HEK293 (cell line): ENCODE results near the gene EXD2.

Experiments
- CTCF ChIA-PET: fragments of 350-600 bp; formaldehyde crosslinking; extraction: SDS; loops from one replicate; lab custom pipeline; 2021; ENCODE audit warnings: antibody characterized with exemption; lab: Yijun Ruan, JAX
- POLR2A ChIA-PET: fragments of 300-600 bp; formaldehyde crosslinking; extraction: SDS; loops from one replicate; lab custom pipeline; 2020; ENCODE audit warnings: antibody characterized with exemption, inconsistent platforms; lab: Yijun Ruan, JAX
- H3K27ac ChIP-seq: fragments of 200-500 bp; sonication (Bioruptor generic); 2 replicates; pipeline ENCODE4 v1.5.1; 2014; ENCODE audit warnings: low read depth, low read length, control low read depth, inconsistent platforms; ENCODE audit errors: extremely low read depth
- H3K36me3 ChIP-seq, 2 experiments: fragments of 200-500 bp in 1 of 2; sonication (Bioruptor generic) in 1 of 2; 1 replicate in 1 of 2; 2 replicates in 1 of 2; pipeline ENCODE4 v1.5.1; 2014 to 2017; ENCODE audit warnings: inconsistent platforms in 2 of 2, low read length in 2 of 2; ENCODE audit not compliant: control insufficient read depth in 2 of 2, insufficient read depth in 1 of 2
- H3K4me1 ChIP-seq: fragments of 200-500 bp; sonication (Bioruptor generic); 2 replicates; pipeline ENCODE4 v1.5.1; 2014; ENCODE audit warnings: mild to moderate bottlenecking, low read length, inconsistent platforms; ENCODE audit not compliant: control insufficient read depth, insufficient read depth
- H3K4me3 ChIP-seq: 2 replicates; pipeline ENCODE4 v1.5.1; 2011; ENCODE audit warnings: low read depth, mild to moderate bottlenecking, control low read depth, low read length, moderate library complexity
- H3K9me3 ChIP-seq: fragments of 200-500 bp; sonication (Bioruptor generic); 2 replicates; pipeline ENCODE4 v1.5.1; 2014; ENCODE audit warnings: low read depth, low read length, inconsistent platforms; ENCODE audit not compliant: control insufficient read depth, insufficient read depth
- FEZF1 ChIP-seq: fragments of 450-650 bp; formaldehyde crosslinking; IDR thresholded peaks from 2 replicates; pipeline ENCODE4 v1.5.1; 2016; ENCODE audit warnings: missing biosample characterization, missing genetic modification characterization
- GLI4 ChIP-seq: fragments of 450-650 bp; formaldehyde crosslinking; IDR thresholded peaks from 2 replicates; pipeline ENCODE4 v1.5.1; 2016; ENCODE audit warnings: missing biosample characterization, missing genetic modification characterization
- IKZF3 ChIP-seq: fragments of 450-650 bp; IDR thresholded peaks from 2 replicates; pipeline ENCODE4 v1.5.0; 2018; ENCODE audit warnings: missing biosample characterization, mild to moderate bottlenecking, missing genetic modification characterization, moderate library complexity
- KLF9 ChIP-seq: fragments of 450-650 bp; formaldehyde crosslinking; IDR thresholded peaks from 2 replicates; pipeline ENCODE4 v1.5.1; 2016; ENCODE audit warnings: missing biosample characterization, missing genetic modification characterization, low read depth
- MEIS1 ChIP-seq: sonication (generic); formaldehyde crosslinking; IDR thresholded peaks from 2 replicates; pipeline ENCODE4 v1.8.1; 2022; ENCODE audit warnings: missing genetic modification reagents, mild to moderate bottlenecking, borderline replicate concordance
- MYNN ChIP-seq: fragments of 450-650 bp; formaldehyde crosslinking; IDR thresholded peaks from 2 replicates; pipeline ENCODE4 v1.5.1; 2016; ENCODE audit warnings: missing biosample characterization, missing genetic modification characterization, borderline replicate concordance
- OSR2 ChIP-seq: fragments of 450-650 bp; formaldehyde crosslinking; IDR thresholded peaks from 2 replicates; pipeline ENCODE4 v1.5.1; 2016; ENCODE audit warnings: missing biosample characterization, missing genetic modification characterization
- ZBTB20 ChIP-seq: fragments of 450-650 bp; formaldehyde crosslinking; IDR thresholded peaks from 2 replicates; pipeline ENCODE4 v1.5.1; 2016; ENCODE audit warnings: missing biosample characterization, missing genetic modification characterization
- ZBTB26 ChIP-seq: fragments of 450-650 bp; formaldehyde crosslinking; optimal IDR thresholded peaks from 2 replicates; pipeline ENCODE3; 2016; ENCODE audit warnings: missing biosample characterization, mild to moderate bottlenecking, missing genetic modification characterization
- ZBTB48 ChIP-seq: fragments of 450-650 bp; formaldehyde crosslinking; IDR thresholded peaks from 2 replicates; pipeline ENCODE4 v1.5.1; 2016; ENCODE audit warnings: missing biosample characterization, missing genetic modification characterization
- ZFP3 ChIP-seq: fragments of 450-650 bp; formaldehyde crosslinking; IDR thresholded peaks from 2 replicates; pipeline ENCODE4 v1.5.1; 2016; ENCODE audit warnings: low read depth, missing biosample characterization, missing genetic modification characterization
- ZFP69B ChIP-seq: fragments of 450-650 bp; formaldehyde crosslinking; IDR thresholded peaks from 2 replicates; pipeline ENCODE4 v1.5.1; 2016; ENCODE audit warnings: missing biosample characterization, missing genetic modification characterization
- ZIC2 ChIP-seq: fragments of 450-650 bp; formaldehyde crosslinking; IDR thresholded peaks from 2 replicates; pipeline ENCODE4 v1.5.1; 2016; ENCODE audit warnings: missing biosample characterization, missing genetic modification characterization
- ZNF174 ChIP-seq: fragments of 450-650 bp; formaldehyde crosslinking; IDR thresholded peaks from 2 replicates; pipeline ENCODE4 v1.5.0; 2017; ENCODE audit warnings: missing biosample characterization, mild to moderate bottlenecking, missing genetic modification characterization
- ZNF335 ChIP-seq: fragments of 450-650 bp; formaldehyde crosslinking; conservative IDR thresholded peaks from 2 replicates; pipeline ENCODE4 v1.5.1; 2016; ENCODE audit warnings: missing biosample characterization, missing genetic modification characterization
- ZNF350 ChIP-seq: fragments of 450-650 bp; formaldehyde crosslinking; IDR thresholded peaks from 2 replicates; pipeline ENCODE4 v1.5.0; 2017; ENCODE audit warnings: missing biosample characterization, mild to moderate bottlenecking, missing genetic modification characterization
- ZNF366 ChIP-seq: fragments of 450-650 bp; formaldehyde crosslinking; conservative IDR thresholded peaks from 2 replicates; pipeline ENCODE4 v1.5.1; 2016; ENCODE audit warnings: missing biosample characterization, missing genetic modification characterization
- ZNF560 ChIP-seq: fragments of 450-650 bp; formaldehyde crosslinking; IDR thresholded peaks from 2 replicates; pipeline ENCODE4 v1.5.1; 2017; ENCODE audit warnings: missing biosample characterization, missing genetic modification characterization, borderline replicate concordance
- ZNF792 ChIP-seq: fragments of 450-650 bp; formaldehyde crosslinking; IDR thresholded peaks from 2 replicates; pipeline ENCODE4 v1.5.1; 2016; ENCODE audit warnings: missing biosample characterization, missing genetic modification characterization
- TF ChIP-seq, protein P1 (sequence below): fragments of 450-650 bp; formaldehyde crosslinking; IDR thresholded peaks from 2 replicates; pipeline ENCODE4 v1.5.1; 2016; ENCODE audit warnings: missing biosample characterization, missing genetic modification characterization
- TF ChIP-seq, protein P2 (sequence below): fragments of 450-650 bp; formaldehyde crosslinking; IDR thresholded peaks from 2 replicates; pipeline ENCODE4 v1.5.1; 2016; ENCODE audit warnings: missing biosample characterization, missing genetic modification characterization

Gene EXD2

GRCh38 chr14:69153152-69153872 lies 38.0 kb upstream of the EXD2 start (continued):
- TF ChIP-seq, protein P1, sequence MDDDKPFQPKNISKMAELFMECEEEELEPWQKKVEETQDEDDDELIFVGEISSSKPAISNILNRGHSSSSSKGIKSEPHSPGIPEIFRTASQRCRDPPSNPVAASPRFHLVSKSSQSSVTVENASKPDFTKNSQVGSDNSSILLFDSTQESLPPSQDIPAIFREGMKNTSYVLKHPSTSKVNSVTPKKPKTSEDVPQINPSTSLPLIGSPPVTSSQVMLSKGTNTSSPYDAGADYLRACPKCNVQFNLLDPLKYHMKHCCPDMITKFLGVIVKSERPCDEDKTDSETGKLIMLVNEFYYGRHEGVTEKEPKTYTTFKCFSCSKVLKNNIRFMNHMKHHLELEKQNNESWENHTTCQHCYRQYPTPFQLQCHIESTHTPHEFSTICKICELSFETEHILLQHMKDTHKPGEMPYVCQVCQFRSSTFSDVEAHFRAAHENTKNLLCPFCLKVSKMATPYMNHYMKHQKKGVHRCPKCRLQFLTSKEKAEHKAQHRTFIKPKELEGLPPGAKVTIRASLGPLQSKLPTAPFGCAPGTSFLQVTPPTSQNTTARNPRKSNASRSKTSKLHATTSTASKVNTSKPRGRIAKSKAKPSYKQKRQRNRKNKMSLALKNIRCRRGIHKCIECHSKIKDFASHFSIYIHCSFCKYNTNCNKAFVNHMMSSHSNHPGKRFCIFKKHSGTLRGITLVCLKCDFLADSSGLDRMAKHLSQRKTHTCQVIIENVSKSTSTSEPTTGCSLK (tag by site-specific recombination): no peak
- TF ChIP-seq ZNF366 (tag by site-specific recombination) (no peak), KLF9 (tag by site-specific recombination) (no peak), ZBTB26 (tag by site-specific recombination) (peak; percentile 75), ZIC2 (tag by site-specific recombination) (no peak), MEIS1 (CRISPR knock-in tag) (no peak), GLI4 (tag by site-specific recombination) (no peak)
- TF ChIP-seq, all 188 proteins: peak for 25

- Histone ChIP-seq H3K27ac (peak overlapping the region; percentile 96; the same call in 1 of the 2 replicates), H3K9me3 (no peaks in the 10 kb centered on the region), H3K4me3 (peak overlapping the region; percentile 92)
- TF ChIP-seq ZNF560 (tag by site-specific recombination): no peak
- TF ChIP-seq FEZF1 (tag by site-specific recombination): no peak
- peak; percentile 23; the same call in 1 of the 2 replicates for TF ChIP-seq MYNN (tag by site-specific recombination)
- TF ChIP-seq, all 188 proteins: peak for 1
- H3K4me1 ChIP-seq: peaks cover 19% of the 10 kb centered on the region
- ChIA-PET POLR2A (interaction anchor here (0.8 kb wide), 1 partner anchor 43 kb away, joined by 3 read pairs; no protein-coding TSS in a partner anchor), CTCF (interaction anchor here (0.6 to 0.7 kb wide), 2 partner anchors 36 to 422 kb away, joined by 3 read pairs; no protein-coding TSS in a partner anchor)
- peaks cover 0 to 6% of the 10 kb centered on the region in 2 experiments; a peak in 2 of 3 replicates for H3K36me3 ChIP-seq
Observed at GRCh38 chr14:69153873-69154270, 37.4 kb upstream of the EXD2 start.

- Histone ChIP-seq H3K9me3 (no peaks in the 10 kb centered on the region), H3K27ac (no peak overlapping the region), H3K36me3 (no peaks in the 10 kb centered on the region; a peak in 1 of 3 replicates), H3K4me3 (no peak overlapping the region), H3K4me1 (peaks cover 12% of the 10 kb centered on the region)
- ChIA-PET CTCF (no interaction called here), POLR2A (interaction anchor here (0.6 kb wide), 1 partner anchor 8 kb away, joined by 5 read pairs; no protein-coding TSS in a partner anchor)
- TF ChIP-seq ZBTB48 (tag by site-specific recombination) (peak; percentile 68; the same call in 1 of the 2 replicates), ZNF792 (tag by site-specific recombination) (no peak), ZNF174 (tag by site-specific recombination) (no peak), MYNN (tag by site-specific recombination) (no peak), ZFP3 (tag by site-specific recombination) (no peak), ZNF350 (tag by site-specific recombination) (no peak), ZFP69B (peak; percentile 84; the same call in 1 of the 2 replicates), IKZF3 (tag by site-specific recombination) (no peak), ZBTB20 (tag by site-specific recombination) (peak; percentile 35; the same call in 1 of the 2 replicates), ZNF335 (tag by site-specific recombination) (no peak), OSR2 (no peak)
- TF ChIP-seq, protein P2, sequence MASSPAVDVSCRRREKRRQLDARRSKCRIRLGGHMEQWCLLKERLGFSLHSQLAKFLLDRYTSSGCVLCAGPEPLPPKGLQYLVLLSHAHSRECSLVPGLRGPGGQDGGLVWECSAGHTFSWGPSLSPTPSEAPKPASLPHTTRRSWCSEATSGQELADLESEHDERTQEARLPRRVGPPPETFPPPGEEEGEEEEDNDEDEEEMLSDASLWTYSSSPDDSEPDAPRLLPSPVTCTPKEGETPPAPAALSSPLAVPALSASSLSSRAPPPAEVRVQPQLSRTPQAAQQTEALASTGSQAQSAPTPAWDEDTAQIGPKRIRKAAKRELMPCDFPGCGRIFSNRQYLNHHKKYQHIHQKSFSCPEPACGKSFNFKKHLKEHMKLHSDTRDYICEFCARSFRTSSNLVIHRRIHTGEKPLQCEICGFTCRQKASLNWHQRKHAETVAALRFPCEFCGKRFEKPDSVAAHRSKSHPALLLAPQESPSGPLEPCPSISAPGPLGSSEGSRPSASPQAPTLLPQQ: peak; percentile 94
Observed at GRCh38 chr14:69154779-69155178, 36.5 kb upstream of the EXD2 start.
